GM21423 (cell line): ENCODE measurements around the gene CD46.
A peak's percentile ranks its signal among the peaks of the same experiment; 100 is the strongest.
"Not testable (repeated sequence)": the region's sequence is repeated elsewhere in the genome, so short reads cannot be mapped to it uniquely, and the experiment has no call there.

Source experiments
- ATAC-seq: cut with Tn5 transposase; IDR thresholded peaks from one replicate; pipeline ENCODE4 v1.9.1; 2021; ENCODE audit warnings: mild to moderate bottlenecking, moderate library complexity; ENCODE audit not compliant: unreplicated experiment

Gene CD46

DNA sequence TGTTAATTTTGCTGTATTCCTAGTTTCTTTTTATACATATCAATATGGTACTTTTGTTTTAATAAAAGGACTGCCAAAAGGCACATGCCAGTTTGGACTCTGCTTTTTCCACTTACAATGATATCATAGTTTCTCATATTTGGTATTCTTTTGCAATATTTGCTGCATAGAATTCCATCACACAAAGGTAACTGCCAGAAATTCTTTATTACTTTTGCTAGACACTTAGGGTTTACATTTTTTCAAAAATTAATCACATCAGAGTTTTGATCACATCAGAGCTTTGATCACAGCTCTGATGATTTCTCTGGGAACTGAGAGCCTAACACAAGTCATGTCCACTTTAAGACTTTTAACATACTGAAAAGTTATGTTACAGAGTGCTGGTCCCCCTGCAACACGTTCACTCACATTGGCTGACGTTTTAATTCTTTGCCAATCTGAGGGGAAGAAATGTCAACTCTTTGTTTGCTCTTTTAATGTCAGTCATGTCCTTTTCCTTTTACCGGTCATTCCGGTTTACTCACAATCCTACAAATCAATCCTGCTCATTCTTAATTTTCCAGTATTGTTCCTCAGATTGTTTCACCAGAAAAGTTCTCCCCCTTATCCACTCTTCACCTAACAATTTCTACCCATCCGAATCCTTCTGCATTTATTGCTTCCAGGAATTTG, 1.1 kb upstream of the CD46 start:
- ATAC-seq = no peak

DNA sequence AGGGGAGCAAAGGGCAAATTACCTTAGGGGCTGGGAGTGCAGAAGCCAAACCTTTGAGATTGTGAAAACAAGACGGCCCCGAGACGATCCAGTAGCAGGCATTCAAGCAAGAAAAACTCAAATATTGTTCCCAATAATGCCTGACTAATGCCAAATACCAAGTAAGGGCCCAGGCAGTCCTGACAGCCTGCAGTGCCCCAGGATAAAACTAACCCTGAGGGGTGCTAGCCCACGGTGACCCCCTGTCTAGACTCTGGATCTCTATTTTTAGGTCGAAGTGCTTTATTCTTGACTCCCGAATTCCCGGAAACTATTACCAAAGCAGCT, 428 bp upstream of the CD46 start:
- ATAC-seq = not testable (repeated sequence)

DNA sequence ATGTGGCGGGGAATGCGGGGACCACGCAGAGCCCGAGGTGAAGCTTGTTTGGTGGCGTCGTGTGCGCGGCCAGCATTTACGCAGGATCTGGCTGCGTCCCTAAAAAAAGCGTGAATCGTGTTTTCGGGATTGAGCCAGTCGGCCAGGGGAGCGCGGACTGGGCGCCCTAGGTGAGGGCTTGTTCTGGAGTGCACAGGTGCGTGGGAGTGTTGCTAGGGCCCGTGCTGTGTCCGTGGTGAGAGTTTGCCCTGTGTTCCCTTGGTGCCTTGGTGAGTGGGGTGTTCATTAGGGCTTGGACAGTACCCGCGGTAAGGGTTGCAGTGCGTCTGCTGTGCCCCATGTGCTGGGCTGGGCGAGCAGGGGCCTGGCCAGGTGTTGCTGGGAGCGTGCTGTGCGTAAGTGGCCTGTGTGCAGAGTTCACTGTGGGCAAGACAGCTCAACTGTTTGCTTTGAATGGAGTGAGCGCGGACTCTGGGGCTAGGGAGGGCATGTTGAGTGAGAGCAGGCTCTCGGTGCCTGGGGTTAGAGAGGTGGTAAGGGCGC, 673 bp downstream of the CD46 start:
- ATAC-seq = peak; percentile 18

DNA sequence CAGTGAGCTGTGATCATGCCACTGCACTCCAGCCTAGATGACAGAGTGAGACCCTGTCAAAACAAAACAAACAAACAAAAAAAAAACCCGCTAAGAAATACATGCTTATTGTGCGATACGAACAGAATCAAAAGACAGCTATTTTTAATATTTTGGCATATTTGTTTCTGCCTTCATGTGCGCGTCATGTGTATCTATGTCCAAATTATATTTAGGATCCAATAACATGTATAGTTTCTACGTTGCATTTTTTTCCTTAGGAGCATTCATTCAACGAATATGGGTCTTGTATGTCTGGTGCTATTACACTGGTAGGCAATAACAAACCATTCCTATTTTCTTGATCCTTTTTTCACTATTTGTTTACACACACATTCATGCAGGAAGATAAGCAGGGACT, 1.8 kb downstream of the CD46 start:
- ATAC-seq = no peak

DNA sequence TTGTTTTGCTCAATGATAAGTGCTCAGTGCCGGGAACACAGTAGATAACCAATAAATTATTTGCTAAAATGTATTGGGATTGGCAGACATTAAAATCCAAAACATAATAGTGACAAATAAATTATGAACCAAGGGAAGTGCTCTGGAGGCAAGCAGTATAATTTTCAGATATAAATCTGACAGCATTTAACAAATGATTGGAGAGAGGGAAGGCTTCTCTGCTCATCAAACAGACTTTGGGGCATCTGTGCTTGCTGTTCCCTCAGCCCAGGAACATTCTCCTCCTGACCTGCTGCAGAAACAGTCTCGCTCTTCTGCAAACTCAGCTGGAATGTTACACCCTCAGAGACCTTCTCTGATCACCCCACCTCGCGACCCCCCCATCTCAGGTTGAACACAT, 2.2 kb downstream of the CD46 start:
- no peak for ATAC-seq

DNA sequence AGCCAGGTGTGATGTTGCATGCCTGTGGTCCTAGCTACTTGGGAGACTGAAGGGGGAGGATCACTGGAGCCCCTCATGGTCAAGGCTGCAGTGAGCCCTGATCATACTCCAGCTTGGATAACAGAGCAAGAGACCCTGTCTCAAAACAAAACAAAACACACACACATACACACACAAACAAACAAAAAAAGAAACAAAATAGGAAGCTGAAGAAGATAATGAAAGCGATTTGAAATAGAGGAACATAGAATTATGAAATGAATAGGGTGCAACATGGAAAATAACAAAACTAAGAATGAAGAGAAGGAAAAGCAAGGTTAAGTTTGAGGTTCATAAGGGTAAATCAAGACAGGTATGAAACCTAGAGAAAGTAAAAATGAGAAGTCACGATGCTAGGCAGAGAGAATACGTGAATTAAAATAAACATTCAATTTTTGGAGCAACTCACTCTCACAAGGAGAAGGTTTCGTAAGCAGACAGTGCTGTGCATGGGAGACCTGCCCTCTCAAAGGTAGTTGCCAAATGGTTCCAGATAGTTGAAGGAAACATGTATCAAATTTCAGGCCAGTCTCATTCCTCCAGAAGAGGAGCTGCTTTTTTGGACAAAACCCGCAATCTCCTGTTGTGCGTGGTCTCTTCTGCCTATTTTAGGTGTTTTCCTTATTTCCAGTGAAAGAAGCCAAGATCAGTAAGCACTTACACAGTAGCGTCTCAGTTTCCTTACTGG, 3.3 kb downstream of the CD46 start:
- no peak for ATAC-seq

DNA sequence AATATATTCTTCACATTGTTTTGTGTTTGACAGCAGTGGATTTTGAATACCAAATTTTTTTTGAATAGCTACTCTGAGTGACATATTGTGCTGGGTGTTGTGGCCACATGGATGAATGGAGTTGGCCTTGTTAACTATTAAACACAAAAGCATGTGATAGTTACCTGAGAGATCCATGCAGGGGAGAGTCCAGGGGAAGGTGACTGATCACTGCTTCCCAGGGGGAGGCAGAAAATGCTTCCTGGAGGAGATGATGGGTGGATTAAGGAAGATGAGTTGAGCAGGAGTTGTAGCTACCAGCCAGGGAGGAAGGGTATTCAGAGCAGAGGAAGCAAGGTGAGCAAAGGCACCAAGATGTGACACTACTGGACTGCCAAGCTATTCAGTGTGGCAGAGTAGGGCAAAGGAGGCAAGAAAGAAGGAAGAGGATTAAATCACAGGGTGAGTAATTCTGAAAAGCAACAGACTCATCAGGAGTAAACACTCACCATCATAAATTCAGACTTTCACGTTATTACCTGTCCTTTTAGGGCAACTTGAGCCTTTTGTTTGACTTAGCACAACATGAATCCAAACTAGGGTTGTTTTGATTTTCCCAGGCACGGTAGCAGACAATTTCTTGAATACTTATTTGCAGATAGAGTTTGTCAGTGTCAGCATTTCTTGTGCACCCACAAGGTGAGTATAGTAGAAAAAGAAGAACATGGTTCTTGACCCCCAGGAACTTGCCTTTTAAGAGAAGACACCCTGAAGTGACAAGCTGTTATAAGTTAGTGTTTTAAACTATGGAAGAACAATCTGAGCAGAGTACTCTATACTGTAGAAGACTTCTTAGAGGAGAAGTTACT, 4.2 kb downstream of the CD46 start:
- ATAC-seq = no peak

DNA sequence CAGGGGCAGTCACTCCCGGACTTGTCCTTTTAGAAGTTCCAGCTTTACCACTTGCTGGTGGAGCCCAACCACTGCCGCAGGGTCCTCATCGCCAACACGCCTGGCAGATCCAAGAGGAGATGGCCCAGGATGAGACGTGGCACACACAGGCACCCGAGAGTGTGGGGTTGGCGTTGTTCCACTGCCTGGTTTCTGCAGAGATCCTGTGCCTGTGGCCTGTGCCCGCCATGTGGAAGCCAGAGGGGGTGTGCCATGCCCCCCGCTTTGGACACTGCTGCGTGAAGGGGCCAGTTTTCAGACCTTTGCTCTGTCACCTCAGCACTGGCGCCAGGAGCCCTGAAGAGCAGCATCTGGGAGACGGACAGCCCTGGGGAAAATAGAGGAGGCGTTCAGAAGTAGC, 10.8 kb downstream of the CD46 start:
- ATAC-seq = no peak

DNA sequence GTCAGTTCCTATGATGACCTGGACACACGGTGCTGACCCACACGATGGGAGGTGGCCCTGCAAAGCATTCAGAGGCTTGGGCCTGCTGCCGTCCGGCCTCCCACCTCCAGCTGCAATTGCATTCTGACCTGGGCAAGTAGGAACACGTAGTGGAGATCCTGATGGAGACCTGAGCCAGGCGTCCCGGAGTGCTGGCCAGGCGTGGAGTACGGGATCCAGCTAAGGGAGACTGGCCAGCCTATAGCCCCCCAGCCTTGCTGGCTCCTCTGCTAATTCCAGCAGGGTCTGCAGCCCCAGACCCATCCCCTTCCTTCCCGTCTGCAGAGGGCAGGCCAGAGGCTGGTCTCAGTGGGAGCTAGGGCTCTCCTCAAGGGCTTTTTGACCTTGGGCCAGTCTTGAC, 11.2 kb downstream of the CD46 start:
- ATAC-seq = no peak

DNA sequence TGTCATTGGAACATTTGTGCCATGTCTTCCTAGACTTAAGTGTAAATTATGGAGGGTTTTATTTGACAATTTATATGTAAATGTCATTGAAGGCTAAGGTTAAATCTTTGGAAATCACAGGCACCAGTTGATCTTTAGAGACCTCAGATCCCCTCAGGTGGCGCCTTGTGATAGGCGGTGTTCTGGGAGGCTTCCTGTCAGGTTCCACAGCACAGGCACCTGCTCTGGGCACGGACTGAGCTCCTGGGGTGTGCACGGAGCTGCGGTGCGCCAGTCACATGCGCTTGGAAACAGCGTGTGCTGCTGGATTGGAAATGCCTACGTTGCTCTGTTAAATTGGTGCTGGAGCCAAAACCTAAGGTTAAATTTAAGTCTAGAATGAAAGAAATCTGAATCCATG, 12.1 kb downstream of the CD46 start:
- no peak for ATAC-seq

DNA sequence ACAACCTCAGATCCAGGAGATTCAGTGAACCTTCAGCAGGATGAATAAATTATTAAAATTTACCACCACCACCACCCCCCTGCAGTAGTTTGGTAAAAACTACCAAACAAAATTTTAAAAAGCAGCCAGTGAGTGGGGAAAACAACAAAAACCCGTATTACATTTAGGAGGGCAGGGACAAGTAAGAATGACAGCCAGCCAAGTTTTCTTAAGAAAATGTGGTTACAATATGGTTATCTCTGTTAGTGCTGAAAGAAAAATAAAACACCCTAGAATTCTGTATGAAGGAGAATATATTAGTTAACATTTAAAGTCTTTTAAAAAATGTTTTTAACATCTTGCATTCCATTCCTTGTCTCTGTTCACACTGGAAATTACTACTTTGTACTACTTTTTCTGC, 14.7 kb downstream of the CD46 start:
- ATAC-seq = no peak

DNA sequence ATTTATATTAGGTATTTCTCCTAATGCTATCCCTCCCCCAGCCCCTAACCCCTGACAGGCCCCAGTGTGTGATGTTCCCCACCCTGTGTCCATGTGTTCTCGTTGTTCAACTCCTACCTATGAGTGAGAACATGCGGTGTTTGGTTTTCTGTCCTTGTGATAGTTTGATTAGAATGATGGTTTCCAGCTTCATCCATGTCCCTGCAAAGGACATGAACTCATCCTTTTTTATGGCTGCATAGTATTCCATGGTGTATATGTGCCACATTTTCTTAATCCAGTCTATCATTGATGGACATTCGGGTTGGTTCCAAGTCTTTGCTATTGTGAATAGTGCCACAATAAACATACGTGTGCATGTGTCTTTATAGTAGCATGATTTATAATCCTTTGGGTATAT, 18.7 kb downstream of the CD46 start:
- ATAC-seq = not testable (repeated sequence)

DNA sequence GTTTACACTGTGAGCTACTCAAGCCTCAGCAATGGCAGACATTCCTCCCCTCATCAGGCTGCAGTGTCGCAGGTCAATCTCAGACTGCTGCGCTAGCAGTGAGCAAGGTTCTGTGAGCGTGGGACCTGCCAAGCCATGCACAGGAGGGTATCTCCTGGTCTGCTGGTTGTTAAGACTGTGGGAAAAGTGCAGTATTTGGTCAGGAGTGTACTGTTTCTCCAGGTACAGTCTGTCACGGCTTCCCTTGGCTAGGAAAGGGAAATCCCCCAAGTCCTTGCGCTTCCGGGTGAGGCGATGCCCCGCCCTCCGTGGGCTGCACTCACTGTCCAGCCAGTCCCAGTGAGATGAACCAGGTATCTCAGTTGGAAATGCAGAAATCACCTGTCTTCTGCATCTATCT, 24.2 kb downstream of the CD46 start:
- not testable (repeated sequence) for ATAC-seq

DNA sequence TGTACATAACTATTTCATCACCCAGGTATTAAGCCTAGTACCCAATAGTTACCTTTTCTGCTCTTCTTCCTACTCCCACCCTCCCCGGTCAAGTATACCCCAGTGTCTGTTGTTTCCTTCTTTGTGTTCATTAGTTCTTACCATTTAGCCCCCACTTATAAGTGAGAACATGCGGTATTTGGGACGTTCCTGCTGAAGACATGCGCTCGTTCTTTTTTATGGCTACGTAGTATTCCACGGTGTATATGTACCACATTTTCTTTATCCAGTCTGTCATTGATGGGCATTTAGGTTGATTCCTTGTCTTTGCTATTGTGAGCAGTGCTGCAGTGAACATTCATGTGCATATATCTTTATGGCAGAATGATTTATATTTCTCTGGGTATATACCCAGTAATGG, 25.6 kb downstream of the CD46 start:
- ATAC-seq = not testable (repeated sequence)

DNA sequence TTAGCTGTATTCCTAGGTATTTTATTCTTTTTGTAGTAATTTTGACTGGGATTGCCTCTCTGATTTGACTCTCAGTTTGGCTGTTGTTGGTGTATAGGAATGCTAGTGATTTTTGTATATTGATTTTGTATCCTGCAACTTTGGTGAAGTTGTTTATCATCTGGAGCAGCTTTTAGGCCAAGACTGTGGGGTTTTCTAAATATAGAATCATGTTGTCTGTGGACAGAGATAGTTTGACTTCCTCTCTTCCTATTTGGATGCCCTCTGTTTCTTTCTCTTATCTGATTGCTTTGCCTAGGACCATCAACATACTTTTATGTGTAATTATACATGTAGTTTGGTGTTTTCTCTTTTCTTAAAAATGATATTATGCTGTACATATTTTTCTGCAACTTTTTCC, 27.2 kb downstream of the CD46 start:
- no peak for ATAC-seq

DNA sequence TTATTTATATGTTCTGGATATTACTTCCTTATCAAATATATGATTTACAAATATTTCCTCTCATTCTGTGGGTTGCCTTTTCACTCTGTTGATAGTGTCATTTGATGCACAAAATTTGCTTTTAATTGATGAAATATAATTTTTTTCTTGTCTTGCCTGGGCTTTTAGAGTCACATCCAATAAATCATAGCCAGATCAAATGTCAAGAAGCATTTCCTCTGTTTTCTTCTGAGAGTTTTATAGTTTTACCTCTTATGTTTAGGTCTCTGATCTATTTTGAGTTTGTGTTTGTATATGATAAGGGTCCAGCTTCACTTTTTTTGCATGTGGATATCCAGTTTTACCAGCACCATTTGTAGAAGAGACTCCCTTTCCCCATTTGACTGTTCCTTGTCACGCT, 29.5 kb downstream of the CD46 start:
- ATAC-seq = no peak

DNA sequence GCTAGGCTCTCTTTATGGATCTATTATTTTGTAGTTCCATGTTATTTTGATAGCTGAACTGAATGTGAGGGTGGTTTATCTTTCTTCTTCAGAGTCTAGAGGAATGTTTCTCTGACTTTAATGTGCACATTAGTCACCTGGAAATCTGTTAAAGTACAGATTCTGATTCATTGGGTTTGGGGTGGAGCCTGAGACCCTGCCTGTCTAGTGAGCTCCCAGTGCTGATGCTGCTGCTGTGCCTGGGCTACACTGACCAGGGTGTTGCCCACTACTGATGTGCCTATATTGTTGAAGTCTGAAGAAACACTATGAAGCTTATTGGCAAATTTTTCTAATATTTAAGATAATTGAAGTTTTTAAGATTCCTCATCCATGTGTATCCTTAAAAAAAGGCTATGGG, 35.9 kb downstream of the CD46 start:
- no peak for ATAC-seq

DNA sequence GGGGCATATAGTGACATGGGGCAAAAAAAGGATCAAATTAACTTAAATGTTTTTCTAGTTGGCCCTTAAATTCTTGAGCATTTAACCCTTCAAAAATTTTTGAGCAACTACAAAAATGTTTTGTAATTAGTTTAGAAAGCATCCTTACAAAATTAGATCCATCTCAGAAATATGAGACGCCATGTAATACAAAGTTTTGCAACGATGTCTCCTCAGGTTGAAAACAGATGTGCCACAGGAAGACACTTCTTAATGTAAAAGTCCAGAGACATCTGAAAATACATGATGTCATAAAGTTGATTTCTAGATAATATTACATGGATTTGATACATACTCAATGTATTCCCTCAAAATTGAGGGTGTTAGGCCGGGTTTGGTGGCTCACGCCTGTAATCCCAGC, 37.5 kb downstream of the CD46 start:
- no peak for ATAC-seq

DNA sequence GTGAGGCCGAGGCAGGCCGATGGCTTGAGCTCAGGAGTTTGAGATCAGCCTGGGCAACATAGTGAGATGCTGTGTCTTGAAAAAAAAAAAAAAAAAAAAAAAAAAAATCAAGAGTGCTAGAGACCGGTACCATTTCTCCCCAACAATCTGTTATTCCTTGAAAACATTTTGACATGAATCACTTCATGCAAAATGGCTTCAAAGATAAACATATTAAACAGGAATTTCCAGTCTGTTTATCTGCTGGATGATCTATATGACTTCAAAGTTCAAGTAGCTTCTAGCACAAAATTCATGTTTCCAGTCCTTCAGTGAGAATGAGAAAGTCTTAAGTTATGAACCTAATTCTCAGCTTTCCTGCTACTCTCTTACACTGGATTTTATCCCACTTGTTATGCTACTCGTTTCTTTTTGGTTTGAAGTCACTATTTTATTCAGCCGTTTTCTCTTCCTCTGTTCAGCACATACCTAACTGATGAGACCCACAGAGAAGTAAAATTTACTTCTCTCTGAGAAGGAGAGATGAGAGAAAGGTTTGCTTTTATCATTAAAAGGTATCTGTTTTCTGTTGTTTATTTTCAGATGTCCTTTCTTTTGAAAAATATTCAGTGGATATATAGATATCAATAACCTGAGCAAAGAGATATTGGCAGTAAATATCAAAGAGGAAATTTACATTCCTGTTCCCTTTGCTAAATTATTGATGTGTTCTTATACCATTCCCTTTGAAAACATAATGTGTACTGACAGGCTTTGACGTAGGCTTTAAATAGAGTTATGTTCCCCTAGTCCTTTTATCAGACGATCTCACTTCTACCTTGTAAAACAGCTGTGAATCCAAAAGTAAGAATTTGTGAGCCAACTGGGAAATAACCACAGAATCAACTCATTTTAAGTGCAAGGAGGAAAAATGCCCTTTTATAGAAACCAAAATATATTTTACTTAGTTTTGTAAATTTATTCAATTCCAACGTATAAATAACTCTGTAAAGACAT, 38.2 kb downstream of the CD46 start:
- no peak for ATAC-seq

DNA sequence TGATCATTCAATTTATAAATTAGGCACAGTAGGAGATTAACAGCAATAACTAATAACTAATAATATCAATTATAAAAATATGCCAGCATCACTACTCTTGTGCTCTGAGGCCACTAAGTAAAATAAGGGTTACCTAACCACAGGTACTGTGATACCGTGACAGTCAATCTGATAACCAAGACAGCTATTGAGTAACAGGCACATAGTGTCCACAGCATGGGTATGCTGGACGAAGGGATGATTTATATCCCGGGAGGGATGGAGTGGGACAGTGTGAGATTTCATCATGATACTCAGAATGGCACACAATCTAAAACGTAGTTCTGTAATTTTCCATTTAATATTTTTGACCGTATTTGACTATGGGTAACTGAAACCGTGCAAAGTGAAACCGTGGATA, 39.4 kb downstream of the CD46 start:
- ATAC-seq = no peak

DNA sequence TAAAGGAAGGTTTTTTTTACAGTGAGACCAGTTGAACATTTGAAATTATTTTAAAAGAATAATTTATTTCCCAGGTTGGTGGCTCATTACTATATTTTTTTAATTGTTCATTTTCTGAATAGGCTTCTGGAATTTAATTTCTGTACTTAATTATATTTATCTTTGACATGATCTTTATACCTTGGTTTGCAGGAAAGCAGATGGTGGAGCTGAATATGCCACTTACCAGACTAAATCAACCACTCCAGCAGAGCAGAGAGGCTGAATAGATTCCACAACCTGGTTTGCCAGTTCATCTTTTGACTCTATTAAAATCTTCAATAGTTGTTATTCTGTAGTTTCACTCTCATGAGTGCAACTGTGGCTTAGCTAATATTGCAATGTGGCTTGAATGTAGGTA, 41.5 kb downstream of the CD46 start:
- ATAC-seq = no peak
